CD4-positive, alpha-beta T cell (primary cell): Measurements from ENCODE around the gene RAP1A. TPM values are rescaled to one million over a fixed set of nuclear protein-coding genes. Genes with fewer than 3 reads are reported as not detected.

Experiments
- ATAC-seq: fragments of 200-7000 bp; cut with Tn5 transposase; one replicate; pipeline ENCODE4 v1.10.0; 2022; ENCODE audit warnings: mild to moderate bottlenecking; ENCODE audit not compliant: poor library complexity
- CTCF ChIA-PET: fragments of 350-600 bp; sonication (Branson Sonifier 250); formaldehyde crosslinking; loops from one replicate; lab custom pipeline; 2021; ENCODE audit warnings: antibody characterized with exemption, inconsistent platforms; lab: Charles Lee
- POLR2A ChIA-PET: fragments of 350-600 bp; sonication (Branson Sonifier 250); formaldehyde crosslinking; loops from one replicate; lab custom pipeline; 2021; ENCODE audit warnings: antibody characterized with exemption, inconsistent platforms; lab: Charles Lee
- DNase-seq, 14 experiments: peaks; one replicate each; pipeline ENCODE4 v3.0.0-alpha.2; 2013 to 2020; ENCODE audit warnings: mixed read lengths in 2 of 14
- H3K27ac ChIP-seq, 2 donors: one replicate each; pipeline versions ENCODE4 v1.5.1 to v1.7.0; 2013; ENCODE audit warnings: low read length in 2 of 2, low read depth in 1 of 2, mild to moderate bottlenecking in 1 of 2
- H3K27me3 ChIP-seq, 2 experiments: 1 replicate in 1 of 2; 2 replicates in 1 of 2; pipeline versions ENCODE4 v1.6.1 to v1.7.0; 2013; ENCODE audit warnings: low read length in 2 of 2, control low read depth in 1 of 2, mild to moderate bottlenecking in 1 of 2, moderate library complexity in 1 of 2; ENCODE audit not compliant: insufficient read depth in 2 of 2, control insufficient read depth in 1 of 2
- H3K36me3 ChIP-seq: one replicate; pipeline ENCODE4 v1.6.1; 2013; ENCODE audit warnings: low read length, control low read depth; ENCODE audit not compliant: insufficient read depth
- H3K4me1 ChIP-seq: one replicate; pipeline ENCODE4 v1.6.1; 2013; ENCODE audit warnings: low read length, control low read depth; ENCODE audit not compliant: insufficient read depth
- H3K4me3 ChIP-seq: one replicate; pipeline ENCODE4 v1.5.1; 2013; ENCODE audit warnings: mild to moderate bottlenecking, low read length, moderate library complexity
- H3K9me3 ChIP-seq, 2 experiments: 1 replicate in 1 of 2; 2 replicates in 1 of 2; pipeline versions ENCODE4 v1.6.1 to v1.7.0; 2013; ENCODE audit warnings: low read length in 2 of 2, mild to moderate bottlenecking in 2 of 2, control low read depth in 1 of 2, moderate library complexity in 1 of 2; ENCODE audit not compliant: control insufficient read depth in 1 of 2, insufficient read depth in 1 of 2
- H3K27ac Mint-ChIP-seq: one replicate; pipeline ENCODE4 v1.8.0; 2020; ENCODE audit warnings: mixed read lengths
- H3K27me3 Mint-ChIP-seq: one replicate; pipeline ENCODE4 v1.8.0; 2021; ENCODE audit warnings: mixed read lengths
- H3K36me3 Mint-ChIP-seq: one replicate; pipeline ENCODE4 v1.8.0; 2021; ENCODE audit warnings: low read depth, mixed read lengths
- H3K4me1 Mint-ChIP-seq: one replicate; pipeline ENCODE4 v1.8.0; 2021; ENCODE audit warnings: low read depth, mixed read lengths
- H3K4me3 Mint-ChIP-seq: one replicate; pipeline ENCODE4 v1.8.0; 2020; ENCODE audit warnings: mild to moderate bottlenecking, mixed read lengths
- H3K9me3 Mint-ChIP-seq: one replicate; pipeline ENCODE4 v1.8.0; 2020; ENCODE audit warnings: mixed read lengths
- intact Hi-C, 2 experiments: fragments of 100-400 bp; cut with DNase I in 1 of 2; cut with micrococcal nuclease in 1 of 2; formaldehyde crosslinking; loops; one replicate each; pipeline versions ENCODE4 v1.15.1 to v1.9.0; 2023 to 2025; cut with DNase I, micrococcal nuclease
- total RNA-seq, 174 experiments: library from RNA in 2 of 174; stranded (reverse) in 2 of 174; gene quantifications; one replicate each; pipeline ENCODE4 v1.2.3 and lab custom pipeline; 2021 to 2026
- TF ChIP-seq, protein P1 (sequence below): fragments of 200-600 bp; IDR thresholded peaks from one replicate; pipeline ENCODE4 v1.8.0; 2022; ENCODE audit warnings: antibody characterized with exemption, mild to moderate bottlenecking

Gene RAP1A
- total RNA-seq, 2 experiments from 2014 or later: 63.8 to 67.1 TPM

DNA sequence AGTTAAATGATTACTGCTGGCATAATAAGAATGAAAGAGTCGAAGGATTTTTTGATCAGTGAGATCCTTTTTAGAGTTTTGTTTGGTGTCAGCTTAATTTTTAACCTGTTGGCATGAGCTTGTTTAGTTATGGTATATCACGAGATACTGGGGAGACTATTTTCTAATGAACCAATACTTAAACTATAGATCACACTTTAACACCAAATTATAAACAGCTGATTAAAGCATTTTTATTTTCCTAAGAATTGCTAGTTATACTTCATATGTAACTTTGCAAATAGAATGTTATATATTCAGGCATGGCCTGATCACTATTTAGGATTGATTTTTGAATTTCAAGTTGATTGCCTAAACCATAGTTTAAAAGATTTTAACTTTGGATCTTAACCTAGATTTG, 142.1 kb downstream of the RAP1A start:
- H3K9me3 ChIP-seq: no peaks in the 10 kb centered on the region
- Mint-ChIP-seq H3K27ac (no peak overlapping the region), H3K4me3 (no peak overlapping the region), H3K4me1 (peaks cover 27% of the 10 kb centered on the region), H3K36me3 (peaks cover 95% of the 10 kb centered on the region), H3K9me3 (no peaks in the 10 kb centered on the region), H3K27me3 (no peaks in the 10 kb centered on the region)
- intact Hi-C loops: loop anchor here in 1 of 2 experiments (10.0 kb wide), 1 partner anchor 287 kb away; the partner anchor contains the start of gene C1orf162
- no peaks in the 10 kb centered on the region for H3K27me3 ChIP-seq
- H3K36me3 ChIP-seq: peaks cover 81% of the 10 kb centered on the region
- no peak for DNase-seq
- no peak for ATAC-seq
- H3K4me1 ChIP-seq: peaks cover 8% of the 10 kb centered on the region
- H3K27ac ChIP-seq: no peak overlapping the region
- ChIA-PET CTCF (interaction anchor here (1.2 to 1.3 kb wide), 2 partner anchors 8 to 47 kb away, joined by 4 to 5 read pairs; no protein-coding TSS in a partner anchor), POLR2A (no interaction called here)
- H3K4me3 ChIP-seq: no peak overlapping the region
- TF ChIP-seq, protein P1, sequence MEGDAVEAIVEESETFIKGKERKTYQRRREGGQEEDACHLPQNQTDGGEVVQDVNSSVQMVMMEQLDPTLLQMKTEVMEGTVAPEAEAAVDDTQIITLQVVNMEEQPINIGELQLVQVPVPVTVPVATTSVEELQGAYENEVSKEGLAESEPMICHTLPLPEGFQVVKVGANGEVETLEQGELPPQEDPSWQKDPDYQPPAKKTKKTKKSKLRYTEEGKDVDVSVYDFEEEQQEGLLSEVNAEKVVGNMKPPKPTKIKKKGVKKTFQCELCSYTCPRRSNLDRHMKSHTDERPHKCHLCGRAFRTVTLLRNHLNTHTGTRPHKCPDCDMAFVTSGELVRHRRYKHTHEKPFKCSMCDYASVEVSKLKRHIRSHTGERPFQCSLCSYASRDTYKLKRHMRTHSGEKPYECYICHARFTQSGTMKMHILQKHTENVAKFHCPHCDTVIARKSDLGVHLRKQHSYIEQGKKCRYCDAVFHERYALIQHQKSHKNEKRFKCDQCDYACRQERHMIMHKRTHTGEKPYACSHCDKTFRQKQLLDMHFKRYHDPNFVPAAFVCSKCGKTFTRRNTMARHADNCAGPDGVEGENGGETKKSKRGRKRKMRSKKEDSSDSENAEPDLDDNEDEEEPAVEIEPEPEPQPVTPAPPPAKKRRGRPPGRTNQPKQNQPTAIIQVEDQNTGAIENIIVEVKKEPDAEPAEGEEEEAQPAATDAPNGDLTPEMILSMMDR: no peak

GRCh38 chr1:111762332-111762731, 142.7 kb downstream of the RAP1A start:
- CTCF ChIA-PET: interaction anchor here (1.2 kb wide), 1 partner anchor 48 kb away, joined by 4 read pairs; no protein-coding TSS in a partner anchor
- H3K4me3 ChIP-seq: no peak overlapping the region

More at GRCh38 chr1:111762332-111762731, 142.7 kb downstream of the RAP1A start:
- POLR2A ChIA-PET: no interaction called here
- H3K27ac Mint-ChIP-seq: no peak overlapping the region
- H3K36me3 Mint-ChIP-seq: peaks cover 95% of the 10 kb centered on the region
- peaks cover 3% of the 10 kb centered on the region for H3K4me1 ChIP-seq
- peaks cover 21% of the 10 kb centered on the region for H3K4me1 Mint-ChIP-seq
- no peaks in the 10 kb centered on the region for H3K27me3 Mint-ChIP-seq
- no peaks in the 10 kb centered on the region for H3K9me3 Mint-ChIP-seq
- no peaks in the 10 kb centered on the region for H3K9me3 ChIP-seq
- TF ChIP-seq, protein P1: no peak
- intact Hi-C loops: loop anchor here in 1 of 2 experiments (10.0 kb wide), 1 partner anchor 288 kb away; the partner anchor contains the start of gene C1orf162
- H3K4me3 Mint-ChIP-seq: no peak overlapping the region
- ATAC-seq (no peak), DNase-seq (no peak)
- H3K27me3 ChIP-seq: no peaks in the 10 kb centered on the region
- peaks cover 85% of the 10 kb centered on the region for H3K36me3 ChIP-seq
- no peak overlapping the region for H3K27ac ChIP-seq

Other genes with a start within 250 kb of the RAP1A start
- 10 to 100 TPM; 10.2 to 11.7 TPM for gene OVGP1, start 192.1 kb upstream of the RAP1A start, total RNA-seq
- 10 to 100 TPM; 12.4 to 15.1 TPM for gene WDR77, start 170.5 kb upstream of the RAP1A start, total RNA-seq
- 10 to 100 TPM; 47.3 to 51.5 TPM for gene ATP5PB, start 170.3 kb upstream of the RAP1A start, total RNA-seq
- gene C1orf162, start 145.8 kb upstream of the RAP1A start, total RNA-seq: 10 to 100 TPM; 21.0 to 22.1 TPM
- gene ADORA3, start 116.2 kb upstream of the RAP1A start, total RNA-seq: not detected
- gene TMIGD3, start 116.2 kb upstream of the RAP1A start, total RNA-seq: not detected
- under 1 TPM in 1 of 2 experiments, not detected in 1; 0.27 TPM for gene INKA2, start 119.6 kb downstream of the RAP1A start, total RNA-seq
- gene DDX20, start 136.1 kb downstream of the RAP1A start, total RNA-seq: 10 to 100 TPM; 27.2 to 27.4 TPM